Dedifferentiated amniotic fluid mesenchymal stem cell (primary cell): ENCODE data around the gene PDE4B.

Source experiments
- DNase-seq: peaks from one replicate; pipeline ENCODE4 v3.0.0-alpha.2; 2016; ENCODE audit errors: extremely low spot score

The PDE4B gene

DNA sequence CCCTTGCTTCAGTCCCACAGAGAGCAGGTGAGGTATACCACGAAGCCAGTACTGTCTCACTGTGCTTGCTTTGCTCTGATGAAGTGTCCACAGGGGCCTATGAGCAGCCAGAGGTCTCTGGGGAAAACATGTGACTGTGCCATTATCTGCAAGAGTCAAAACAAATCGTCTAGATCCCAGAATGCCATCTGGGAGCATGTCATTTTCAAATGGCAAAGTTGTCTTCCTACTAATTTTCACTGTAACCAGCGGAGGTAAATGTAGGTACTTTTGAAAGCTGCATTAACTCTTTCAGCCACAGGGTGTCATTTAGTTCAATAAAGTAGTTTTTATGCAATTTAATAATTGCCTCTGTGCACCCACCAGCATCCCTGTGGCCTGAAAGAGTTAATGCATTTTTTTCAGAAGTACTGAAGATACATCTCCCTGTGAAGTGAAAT is 567.6 kb downstream of the PDE4B start:
- DNase-seq = no peak

- DNase-seq = no peak
Observed at GRCh38 chr1:66364578-66365391, 572.1 kb downstream of the PDE4B start.

DNA sequence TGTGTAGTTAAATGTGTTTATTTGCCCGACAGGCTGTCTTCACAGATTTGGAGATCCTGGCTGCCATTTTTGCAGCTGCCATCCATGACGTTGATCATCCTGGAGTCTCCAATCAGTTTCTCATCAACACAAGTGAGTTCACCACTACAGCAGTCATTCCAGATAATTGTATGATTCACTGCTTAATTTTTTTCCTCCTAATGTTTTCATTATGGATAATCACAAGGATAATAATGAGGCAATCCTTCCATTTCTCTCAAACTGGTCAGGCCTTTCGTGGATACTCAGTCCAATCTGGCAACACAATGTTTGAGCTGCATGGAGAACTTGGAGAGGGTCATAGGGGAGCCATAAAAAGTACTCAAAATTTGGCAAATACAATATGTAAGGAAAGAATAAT is 572.9 kb downstream of the PDE4B start:
- no peak for DNase-seq

DNA sequence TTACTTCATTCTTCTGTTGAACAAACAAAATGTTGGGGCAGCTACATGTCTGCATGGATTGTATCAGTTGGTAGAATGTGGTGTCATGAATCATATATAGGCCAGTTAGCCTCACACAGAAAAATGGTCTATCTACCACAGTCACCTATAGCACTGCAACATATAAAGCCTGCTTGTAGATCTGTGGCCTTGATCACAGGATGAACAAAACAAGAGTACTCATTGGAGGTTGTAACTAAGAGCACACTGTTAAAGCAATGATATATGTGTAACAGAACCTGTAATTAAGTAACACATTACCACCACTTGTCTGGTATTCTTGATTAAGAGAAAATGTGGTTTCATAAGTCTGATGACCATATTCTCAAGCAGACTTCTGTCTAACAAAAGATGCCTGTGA is 573.9 kb downstream of the PDE4B start:
- no peak for DNase-seq

DNA sequence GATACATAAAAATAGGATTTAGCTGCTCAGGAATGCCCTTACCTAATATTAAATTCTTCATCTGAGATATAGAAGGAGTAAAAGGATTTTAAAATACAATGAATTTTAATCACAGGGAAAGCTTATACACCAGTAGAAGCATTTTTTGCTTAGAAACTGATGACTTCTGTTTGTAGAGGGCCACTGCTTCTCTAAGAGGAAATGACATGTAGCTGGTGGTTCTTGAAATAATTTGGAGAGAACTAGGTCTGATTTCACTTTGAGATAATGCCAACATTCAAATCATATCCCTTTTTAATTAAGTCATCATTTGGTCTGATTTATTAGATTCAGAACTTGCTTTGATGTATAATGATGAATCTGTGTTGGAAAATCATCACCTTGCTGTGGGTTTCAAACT is 574.7 kb downstream of the PDE4B start:
- DNase-seq = no peak

- no peak for DNase-seq
Observed at GRCh38 chr1:66368261-66368660, 575.6 kb downstream of the PDE4B start.

DNA sequence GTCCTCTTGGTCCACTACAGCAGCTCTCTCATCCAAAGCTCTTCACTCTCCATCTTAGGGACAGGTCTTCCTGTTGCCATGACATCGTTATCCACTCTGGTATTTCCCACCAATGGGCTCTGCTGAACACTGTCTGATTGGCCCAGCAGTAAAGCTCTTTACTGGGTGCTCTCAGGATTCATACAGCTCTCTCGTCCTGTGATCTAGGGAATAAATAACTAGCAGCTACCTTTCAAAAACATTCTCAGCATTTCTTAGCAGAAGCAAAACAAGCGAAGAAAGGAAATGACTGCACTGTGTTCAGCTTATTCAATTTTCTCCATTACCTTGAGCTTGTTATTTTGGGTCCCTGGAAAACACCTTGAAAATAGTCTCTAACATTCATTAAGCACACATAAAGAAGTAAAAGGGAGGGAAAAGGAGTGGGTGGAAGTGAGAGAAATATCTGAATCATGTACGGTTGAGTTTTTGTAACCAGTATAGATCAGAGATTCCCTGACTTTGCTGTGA is 577.8 kb downstream of the PDE4B start:
- no peak for DNase-seq

DNA sequence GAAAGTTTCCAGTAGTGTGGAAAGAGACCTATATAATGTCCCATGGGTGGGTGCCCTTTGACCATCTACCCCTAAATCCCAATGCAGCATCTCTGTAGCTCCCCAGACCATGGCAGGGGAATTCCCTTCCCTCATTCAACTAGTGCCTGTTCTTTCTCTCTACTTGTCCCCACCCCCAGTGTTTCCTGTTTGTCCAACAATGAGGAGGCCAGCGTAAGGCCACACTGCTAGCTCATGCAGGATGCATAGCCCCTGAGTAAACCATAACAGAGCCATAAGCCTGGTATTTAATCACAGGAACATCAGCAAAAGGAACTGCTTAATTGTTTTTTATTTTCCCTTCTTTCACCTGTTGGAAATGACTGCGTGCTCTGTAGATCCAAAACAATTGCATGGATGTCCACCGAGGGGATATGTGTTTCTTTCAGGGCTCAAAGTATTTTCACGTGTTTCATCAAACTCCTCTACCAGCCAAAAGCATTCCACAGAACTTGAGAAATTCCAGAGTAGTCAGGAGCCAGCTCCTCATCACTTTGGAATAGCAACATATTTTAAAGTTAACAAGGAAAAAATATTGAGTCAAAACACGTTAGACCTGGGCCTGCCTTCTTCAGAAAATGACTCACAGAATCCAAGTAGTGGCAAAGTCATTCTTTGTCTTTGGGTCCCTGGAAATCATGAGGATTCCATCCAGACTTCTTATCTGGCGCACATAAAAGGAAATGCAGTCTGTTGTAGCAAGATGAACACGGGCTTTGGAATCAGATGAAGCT is 578.7 kb downstream of the PDE4B start:
- DNase-seq = no peak

GRCh38 chr1:66372522-66373101 is 579.9 kb downstream of the PDE4B start:
- no peak for DNase-seq

GRCh38 chr1:66373157-66373591 is 580.5 kb downstream of the PDE4B start:
- DNase-seq = no peak

DNA sequence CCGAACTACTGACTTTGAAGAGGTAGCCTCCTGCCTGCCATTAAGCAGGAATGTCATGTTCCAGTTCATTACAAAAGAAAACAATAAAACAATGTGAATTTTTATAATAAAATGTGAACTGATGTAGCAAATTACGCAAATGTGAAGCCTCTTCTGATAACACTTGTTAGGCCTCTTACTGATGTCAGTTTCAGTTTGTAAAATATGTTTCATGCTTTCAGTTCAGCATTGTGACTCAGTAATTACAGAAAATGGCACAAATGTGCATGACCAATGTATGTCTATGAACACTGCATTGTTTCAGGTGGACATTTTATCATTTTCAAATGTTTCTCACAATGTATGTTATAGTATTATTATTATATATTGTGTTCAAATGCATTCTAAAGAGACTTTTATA is 581.5 kb downstream of the PDE4B start:
- DNase-seq = no peak

- peak; percentile 34 for DNase-seq
Observed at GRCh38 chr1:66374561-66375111, 581.9 kb downstream of the PDE4B start.

DNA sequence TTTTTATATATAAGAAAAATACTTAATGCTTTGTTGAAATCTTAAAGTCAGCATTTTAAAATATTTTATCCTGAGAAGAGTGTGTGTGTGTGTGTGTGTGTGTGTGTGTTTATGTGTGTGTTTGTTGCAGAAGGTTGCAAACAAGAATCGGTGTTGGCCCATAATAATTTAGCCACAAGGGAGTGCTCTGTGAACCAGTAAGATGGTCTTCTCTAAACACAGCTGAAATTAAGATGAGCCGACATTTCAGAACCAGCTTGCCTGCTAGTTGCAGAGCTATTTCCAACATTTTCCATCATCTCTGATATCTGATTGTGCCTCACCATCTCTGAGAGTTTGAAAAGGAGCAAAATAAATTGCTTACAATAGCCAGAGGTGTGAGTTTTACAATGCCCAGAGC is 582.4 kb downstream of the PDE4B start:
- DNase-seq = peak; percentile 61

DNA sequence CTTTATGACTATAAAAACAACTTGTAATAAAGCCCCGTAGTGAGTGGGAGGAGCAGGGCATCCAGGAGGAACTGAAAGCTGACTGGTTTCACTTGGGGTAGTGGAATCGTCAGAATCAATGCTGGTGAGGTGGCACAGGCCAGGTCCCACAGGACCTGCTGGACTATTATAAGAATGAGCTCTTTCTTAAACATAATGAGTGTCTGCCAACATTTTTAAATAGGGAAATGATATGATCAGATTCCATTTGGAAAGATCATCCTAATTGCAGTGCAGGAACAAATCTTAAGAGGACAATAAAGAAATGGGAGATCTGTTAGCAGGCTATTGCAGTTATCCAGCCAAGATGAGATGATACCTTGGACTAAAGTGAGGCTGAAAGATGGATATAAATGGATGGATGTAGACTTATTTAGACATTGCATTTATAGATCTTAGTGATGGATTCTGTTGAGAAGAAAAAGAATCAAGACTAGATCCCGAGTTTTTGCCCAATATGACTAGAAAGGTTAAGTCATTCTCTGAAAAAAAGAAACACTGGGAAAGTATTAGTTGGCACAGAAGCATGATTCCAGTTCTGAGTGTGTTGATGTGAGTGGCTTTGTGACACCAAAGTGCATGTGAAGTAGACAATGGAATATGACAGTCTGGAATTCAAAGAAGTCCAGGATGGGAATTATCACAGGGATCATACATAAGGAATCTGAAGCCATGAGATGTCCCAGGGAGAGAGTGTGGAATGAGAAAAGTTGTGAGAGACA is 587.9 kb downstream of the PDE4B start:
- DNase-seq = no peak

DNA sequence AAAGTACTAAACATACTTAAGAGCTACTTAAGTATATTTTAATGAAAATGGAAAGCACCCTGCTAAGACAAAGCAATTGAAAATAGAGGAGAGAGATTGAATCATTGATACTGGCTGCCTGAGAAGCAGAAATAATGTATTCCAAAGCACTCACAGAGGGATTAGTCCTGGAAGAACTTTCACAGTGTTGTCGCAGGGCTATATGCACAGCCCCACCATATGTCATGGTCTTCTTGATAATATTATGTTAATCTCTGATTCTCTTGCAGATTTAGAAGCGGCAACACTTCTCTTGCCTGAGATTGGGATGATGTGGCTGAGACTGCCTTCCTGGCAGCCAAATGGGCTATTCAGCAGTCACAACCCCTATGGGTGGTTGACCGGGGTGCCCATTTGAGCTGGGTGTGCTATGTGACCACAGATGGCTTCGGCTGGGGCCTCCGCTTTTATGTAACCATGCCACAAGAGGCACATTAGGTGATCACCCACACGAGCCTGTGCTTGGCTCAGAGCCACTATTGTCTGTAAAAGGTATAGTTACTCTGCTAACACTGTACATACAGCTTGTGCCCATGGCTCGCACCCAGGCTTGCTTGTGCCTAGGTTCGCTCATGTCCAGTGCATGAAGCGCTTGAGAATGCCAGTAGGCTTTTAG is 589.1 kb downstream of the PDE4B start:
- no peak for DNase-seq

- no peak for DNase-seq
Observed at GRCh38 chr1:66383168-66383567, 590.5 kb downstream of the PDE4B start.

- DNase-seq = no peak
Observed at GRCh38 chr1:66383611-66384010, 590.9 kb downstream of the PDE4B start.

GRCh38 chr1:66384258-66384921 is 591.7 kb downstream of the PDE4B start:
- no peak for DNase-seq

- DNase-seq = no peak
Observed at GRCh38 chr1:66386712-66387111, 594.0 kb downstream of the PDE4B start.

- no peak for DNase-seq
Observed at GRCh38 chr1:66388913-66389312, 596.2 kb downstream of the PDE4B start.
